HUDEP-2 (cell line): ENCODE data around the gene ADAM17.
A peak's percentile ranks its signal among the peaks of the same experiment; 100 is the strongest.
"Not testable (repeated sequence)": the region's sequence is repeated elsewhere in the genome, so short reads cannot be mapped to it uniquely, and the experiment has no call there.

Experiments
- DNase-seq, 76 experiments: peaks; one replicate each; lab custom pipeline; 2025; ENCODE audit not compliant: unreplicated experiment in 76 of 76; lab: John Stamatoyannopoulos, UW

The ADAM17 gene

GRCh38 chr2:9527995-9528787 is 27.4 kb downstream of the ADAM17 start:
- DNase-seq, result no peak

GRCh38 chr2:9525266-9525665 is 30.4 kb downstream of the ADAM17 start:
- DNase-seq, result no peak

GRCh38 chr2:9524291-9524690 is 31.3 kb downstream of the ADAM17 start:
- DNase-seq, result no peak

- no peak for DNase-seq
These were observed 36.4 kb downstream of the ADAM17 start for GRCh38 chr2:9519250-9519649.

GRCh38 chr2:9518780-9519179 is 36.9 kb downstream of the ADAM17 start:
- no peak for DNase-seq

- DNase-seq, result no peak
These were observed 37.5 kb downstream of the ADAM17 start for GRCh38 chr2:9518163-9518562.

GRCh38 chr2:9517118-9517782 is 38.4 kb downstream of the ADAM17 start:
- peak in 1 of 76 experiments; percentile 7 for DNase-seq

GRCh38 chr2:9513946-9514345 is 41.7 kb downstream of the ADAM17 start:
- DNase-seq, result not testable (repeated sequence)

GRCh38 chr2:9508931-9509330 is 46.7 kb downstream of the ADAM17 start:
- no peak for DNase-seq

- DNase-seq, result no peak
These were observed 57.4 kb downstream of the ADAM17 start for GRCh38 chr2:9498210-9498609.

GRCh38 chr2:9497017-9497416 is 58.6 kb downstream of the ADAM17 start:
- DNase-seq, result no peak

GRCh38 chr2:9494081-9494480 is 61.5 kb downstream of the ADAM17 start:
- DNase-seq, result no peak

GRCh38 chr2:9493478-9493877 is 62.2 kb downstream of the ADAM17 start:
- DNase-seq, result no peak

- no peak for DNase-seq
These were observed 62.7 kb downstream of the ADAM17 start for GRCh38 chr2:9492927-9493326.

GRCh38 chr2:9490789-9491188 is 64.8 kb downstream of the ADAM17 start:
- no peak for DNase-seq

GRCh38 chr2:9488583-9489547 is 66.8 kb downstream of the ADAM17 start:
- no peak for DNase-seq

GRCh38 chr2:9484533-9484932 is 71.1 kb downstream of the ADAM17 start:
- DNase-seq, result no peak

GRCh38 chr2:9483107-9483506 is 72.5 kb downstream of the ADAM17 start:
- no peak for DNase-seq

- DNase-seq, result no peak
These were observed 75.5 kb downstream of the ADAM17 start for GRCh38 chr2:9480157-9480556.

GRCh38 chr2:9478526-9478925 is 77.1 kb downstream of the ADAM17 start:
- no peak for DNase-seq

GRCh38 chr2:9477914-9478313 is 77.7 kb downstream of the ADAM17 start:
- no peak for DNase-seq
